Measurements from ENCODE around the gene ANAPC16.

GRCh38 chr10:72241691-72242252, 26.0 kb downstream of the ANAPC16 start:
- TF ChIP-seq CTCF (IDR thresholded peaks at IDR 0.05; ENCODE audit: poor library complexity, severe bottlenecking) (no peak), TAF1 (IDR thresholded peaks at IDR 0.05; ENCODE audit: low read depth) (no peak), RAD21 (conservative IDR thresholded peaks at IDR 0.05) (no peak), POLR2AphosphoS5 (IDR thresholded peaks at IDR 0.05) (no peak), EP300 (conservative IDR thresholded peaks at IDR 0.05; ENCODE audit: poor library complexity, severe bottlenecking) (no peak), MXI1 (conservative IDR thresholded peaks at IDR 0.05; ENCODE audit: poor library complexity, severe bottlenecking) (no peak), SMC3 (conservative IDR thresholded peaks at IDR 0.05; ENCODE audit: poor library complexity) (no peak)
